ENCODE data around the gene NPFFR1.

GRCh38 chr10:70323697-70324338, 40.0 kb upstream of the NPFFR1 start:
- TF ChIP-seq CTCF (IDR thresholded peaks at IDR 0.05; ENCODE audit: poor library complexity) (no peak), EZH2 (IDR thresholded peaks at IDR 0.05; ENCODE audit: borderline replicate concordance) (no peak), EZH2phosphoT487 (IDR thresholded peaks at IDR 0.05; ENCODE audit: low read depth, severe bottlenecking, unreplicated experiment) (no peak)
